Kidney (tissue), 14 donors: ENCODE data around the gene GNG7. TPM values are rescaled to one million over a fixed set of nuclear protein-coding genes. Genes with fewer than 3 reads are reported as not detected.
"Not testable (repeated sequence)": the region's sequence is repeated elsewhere in the genome, so short reads cannot be mapped to it uniquely, and the experiment has no call there.

Source experiments
- DNase-seq, 5 donors: peaks; one replicate each; pipeline ENCODE4 v3.0.0-alpha.2; 2013 to 2020
- FAIRE-seq: peaks from 2 replicates; lab custom pipeline; 2012; peaks lifted over from hg19 to GRCh38; lab: Jason Lieb, UNC
- H3K27ac ChIP-seq, 2 donors: one replicate each; pipeline ENCODE4 v1.7.0; 2013; ENCODE audit warnings: low read depth in 2 of 2, low read length in 2 of 2, inconsistent platforms in 1 of 2
- H3K27me3 ChIP-seq: one replicate; pipeline ENCODE4 v1.7.1; 2013; ENCODE audit warnings: low read length, inconsistent platforms; ENCODE audit not compliant: control insufficient read depth, insufficient read depth
- H3K36me3 ChIP-seq, 3 donors: one replicate each; pipeline versions ENCODE4 v1.7.0 to v1.7.1; 2013; ENCODE audit warnings: low read length in 3 of 3, control low read depth in 1 of 3, inconsistent platforms in 1 of 3; ENCODE audit not compliant: insufficient read depth in 3 of 3, control insufficient read depth in 2 of 3
- H3K4me1 ChIP-seq, 3 donors: one replicate each; pipeline versions ENCODE4 v1.7.0 to v1.7.1; 2013; ENCODE audit warnings: low read length in 3 of 3, inconsistent platforms in 1 of 3, low read depth in 1 of 3; ENCODE audit not compliant: control insufficient read depth in 2 of 3, insufficient read depth in 2 of 3
- H3K4me3 ChIP-seq, 3 donors: one replicate each; pipeline versions ENCODE4 v1.7.0 to v1.8.1; 2013; ENCODE audit warnings: low read length in 3 of 3, control low read depth in 1 of 3, inconsistent platforms in 1 of 3
- H3K9ac ChIP-seq, 3 donors: one replicate each; pipeline versions ENCODE4 v1.7.0 to v1.7.1; 2013; ENCODE audit warnings: low read length in 3 of 3, control low read depth in 1 of 3, inconsistent platforms in 1 of 3
- H3K9me3 ChIP-seq, 3 donors: one replicate each; pipeline versions ENCODE4 v1.7.0 to v1.7.1; 2013; ENCODE audit warnings: low read length in 3 of 3, control low read depth in 1 of 3, inconsistent platforms in 1 of 3; ENCODE audit not compliant: control insufficient read depth in 2 of 3, insufficient read depth in 1 of 3
- intact Hi-C: fragments of 100-400 bp; cut with DNase I; formaldehyde crosslinking; loops from one replicate; pipeline ENCODE4 v1.11.1; 2022
- polyA plus RNA-seq: library from polyadenylated mRNA; stranded (reverse); fragments of 350-450 nt; fragmentation: Illumina TruSeq; extraction: RNeasy Lipid Tissue Mini Kit (QIAGEN cat#74804); gene quantifications from one replicate; pipeline ENCODE4 v1.2.3, GENCODE V29; 2014; ENCODE audit warnings: low read depth, low replicate concordance; ENCODE audit not compliant: insufficient read depth
- total RNA-seq: library from RNA; stranded (reverse); fragmentation: NEBNext Ultra II Directional; extraction: Animal tissue kit (Norgen Biotek cat#: 25700); gene quantifications from one replicate; pipeline ENCODE4 v1.2.1, GENCODE V29; 2021
- TF ChIP-seq, protein P1 (sequence below): IDR thresholded peaks from 3 replicates; pipeline ENCODE4 v1.5.1; 2012; ENCODE audit warnings: mild to moderate bottlenecking, moderate library complexity, borderline replicate concordance; ENCODE audit not compliant: insufficient read depth; ENCODE audit errors: extremely low read depth
- donor health status: control.
- donor health status: control.
- donor health status: control.
- donor health status: control.
- donor health status: control.
- donor health status: DM: yes; HTN: yes; CAD: no.
- donor health status: Normal renal cell carcinoma (clear cell type).

GNG7 gene
- total and polyA plus RNA-seq, 2 donors from 2014 or later, result 9.9 to 13.4 TPM

DNA sequence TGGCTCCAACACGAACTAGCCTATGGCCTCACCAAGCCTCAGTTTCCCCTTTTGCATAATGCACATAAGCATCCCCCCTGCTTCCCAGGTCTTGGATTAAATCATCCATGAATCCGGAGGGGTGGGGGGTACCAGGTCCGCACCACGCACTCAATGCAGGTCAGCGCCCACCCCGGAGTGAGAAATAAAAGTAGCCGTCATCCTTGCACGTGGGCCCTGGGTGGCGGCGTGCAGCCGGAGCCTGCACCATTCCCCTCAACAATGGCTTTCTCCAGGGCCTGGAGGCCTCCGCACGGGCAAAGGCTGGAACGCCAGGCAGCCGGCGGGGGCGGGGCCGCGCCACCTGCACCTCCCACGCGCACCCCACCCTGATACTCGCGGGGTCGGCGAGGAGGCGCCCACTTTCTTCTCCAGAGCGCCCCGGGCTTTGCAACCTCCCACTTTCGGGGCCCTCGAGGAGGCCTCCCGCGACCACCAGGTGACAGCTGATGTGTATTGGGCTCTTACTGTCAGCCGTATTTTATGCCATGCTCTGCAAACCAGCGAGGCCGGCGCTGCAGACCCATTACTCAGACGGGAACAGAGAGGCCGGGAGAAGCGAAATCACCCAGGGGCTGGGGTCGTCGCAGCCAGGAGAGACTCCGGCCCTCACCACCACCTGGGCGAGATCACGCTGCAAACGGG lies 227.3 kb downstream of the GNG7 start:
- H3K9ac ChIP-seq, result peak overlapping the region in 2 of 3 donors; percentile 26 to 81
- TF ChIP-seq, protein P1, sequence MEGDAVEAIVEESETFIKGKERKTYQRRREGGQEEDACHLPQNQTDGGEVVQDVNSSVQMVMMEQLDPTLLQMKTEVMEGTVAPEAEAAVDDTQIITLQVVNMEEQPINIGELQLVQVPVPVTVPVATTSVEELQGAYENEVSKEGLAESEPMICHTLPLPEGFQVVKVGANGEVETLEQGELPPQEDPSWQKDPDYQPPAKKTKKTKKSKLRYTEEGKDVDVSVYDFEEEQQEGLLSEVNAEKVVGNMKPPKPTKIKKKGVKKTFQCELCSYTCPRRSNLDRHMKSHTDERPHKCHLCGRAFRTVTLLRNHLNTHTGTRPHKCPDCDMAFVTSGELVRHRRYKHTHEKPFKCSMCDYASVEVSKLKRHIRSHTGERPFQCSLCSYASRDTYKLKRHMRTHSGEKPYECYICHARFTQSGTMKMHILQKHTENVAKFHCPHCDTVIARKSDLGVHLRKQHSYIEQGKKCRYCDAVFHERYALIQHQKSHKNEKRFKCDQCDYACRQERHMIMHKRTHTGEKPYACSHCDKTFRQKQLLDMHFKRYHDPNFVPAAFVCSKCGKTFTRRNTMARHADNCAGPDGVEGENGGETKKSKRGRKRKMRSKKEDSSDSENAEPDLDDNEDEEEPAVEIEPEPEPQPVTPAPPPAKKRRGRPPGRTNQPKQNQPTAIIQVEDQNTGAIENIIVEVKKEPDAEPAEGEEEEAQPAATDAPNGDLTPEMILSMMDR, result no peak
- DNase-seq (peak; percentile 54 to 88 (median 59)), FAIRE-seq (no peak)
- H3K27ac ChIP-seq, result peak overlapping the region; percentile 93 to 95
- peaks cover 0 to 13% (median 0%) of the 10 kb centered on the region in 3 donors for H3K4me1 ChIP-seq
- peaks cover 0 to 9% (median 4%) of the 10 kb centered on the region in 3 donors for H3K36me3 ChIP-seq
- intact Hi-C loops, result no loop called here
- peak overlapping the region in 2 of 3 donors; percentile 31 to 60 for H3K4me3 ChIP-seq
- no peaks in the 10 kb centered on the region for H3K27me3 ChIP-seq
- no peaks in the 10 kb centered on the region for H3K9me3 ChIP-seq

DNA sequence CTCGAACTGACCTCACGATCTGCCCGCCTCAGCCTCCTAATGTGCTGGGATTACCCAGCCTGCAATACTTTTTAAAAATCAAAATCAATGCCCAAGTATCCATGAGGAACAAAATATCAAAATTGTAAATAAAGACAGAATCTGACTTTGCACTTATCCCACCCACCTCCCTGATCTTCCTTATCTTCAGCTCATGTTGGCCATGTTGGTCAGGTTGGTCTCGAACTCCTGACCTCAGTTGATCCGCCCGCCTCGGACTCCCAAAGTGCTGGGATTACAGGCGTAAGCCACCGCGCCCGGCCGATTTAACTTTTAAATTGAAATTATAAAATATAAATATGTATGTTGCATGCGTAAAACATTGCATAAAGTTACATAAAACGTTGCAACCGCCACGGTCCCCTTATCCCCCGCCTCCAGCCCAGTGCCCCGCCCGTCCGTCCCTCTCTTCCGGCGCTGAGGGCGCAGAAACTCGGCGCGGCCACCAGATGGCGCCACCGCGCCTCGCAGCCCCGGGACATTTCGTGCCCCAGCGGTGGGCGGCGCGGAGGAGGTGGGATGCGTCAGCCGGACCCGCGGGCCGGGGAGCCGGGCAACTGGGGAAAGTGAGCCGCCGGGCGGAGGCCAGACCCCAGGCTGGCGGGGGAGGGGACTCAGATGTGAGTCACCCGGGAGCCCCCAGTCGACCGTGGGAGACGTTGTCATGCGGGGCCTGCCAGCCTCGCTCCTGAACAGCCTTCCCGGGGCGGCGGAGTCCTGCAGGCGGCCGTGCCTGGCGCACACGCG lies 228.1 kb downstream of the GNG7 start:
- Histone ChIP-seq H3K4me1 (peaks cover 0 to 13% (median 0%) of the 10 kb centered on the region in 3 donors), H3K36me3 (peaks cover 0 to 9% (median 4%) of the 10 kb centered on the region in 3 donors), H3K9ac (peak overlapping the region in 2 of 3 donors; percentile 4 to 81), H3K9me3 (no peaks in the 10 kb centered on the region), H3K27me3 (no peaks in the 10 kb centered on the region), H3K27ac (peak overlapping the region; percentile 93 to 95), H3K4me3 (peak overlapping the region in 2 of 3 donors; percentile 31 to 60)
- FAIRE-seq (no peak), DNase-seq (peak; percentile 89 to 96 (median 93))
- TF ChIP-seq, protein P1, result peak; percentile 97
- intact Hi-C loops, result loop anchor here (5.0 kb wide), 1 partner anchor 138 kb away; no protein-coding TSS in a partner anchor

DNA sequence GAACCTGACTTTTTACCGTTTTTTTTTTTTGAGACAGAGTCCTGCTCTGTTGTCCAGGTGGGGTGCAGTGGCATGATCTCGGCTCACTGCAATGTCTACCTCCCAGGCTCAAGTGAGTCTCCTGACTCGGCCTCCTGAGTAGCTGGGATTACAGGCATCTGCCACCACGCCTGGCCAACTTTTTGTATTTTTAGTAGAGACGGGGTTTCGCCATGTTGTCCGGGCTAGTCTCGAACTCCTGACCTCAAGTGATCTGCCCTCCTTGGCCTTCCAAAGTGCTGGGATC lies 232.6 kb downstream of the GNG7 start:
- H3K4me3 ChIP-seq, H3K9me3 ChIP-seq, H3K27me3 ChIP-seq, FAIRE-seq, H3K9ac ChIP-seq, H3K36me3 ChIP-seq, H3K4me1 ChIP-seq, H3K27ac ChIP-seq, DNase-seq: not testable (repeated sequence)
- intact Hi-C loops, result loop anchor here (5.0 kb wide), 1 partner anchor 142 kb away; no protein-coding TSS in a partner anchor
